Gastrocnemius medialis (tissue), 4 donors: ENCODE results near the gene ECM1.

Experiments used
- CTCF ChIP-seq, 5 experiments: fragments of 450-650 bp in 3 of 5; fragments of 200-600 bp in 2 of 5; sonication (generic) in 2 of 5; IDR thresholded peaks in 4 of 5; conservative IDR thresholded peaks in 1 of 5; 1 replicate in 4 of 5; 2 replicates in 1 of 5; pipeline ENCODE4 v1.5.1; 2016 to 2019; ENCODE audit warnings: antibody characterized with exemption in 5 of 5, mild to moderate bottlenecking in 3 of 5, moderate library complexity in 3 of 5
- POLR2A ChIP-seq, 2 donors: fragments of 450-650 bp; IDR thresholded peaks; one replicate each; pipeline ENCODE4 v1.6.1; 2017; ENCODE audit warnings: antibody characterized with exemption in 2 of 2, mild to moderate bottlenecking in 2 of 2, moderate library complexity in 2 of 2

GRCh38 chr1:150513351-150513791, 5.5 kb downstream of the ECM1 start:
- TF ChIP-seq CTCF (IDR thresholded peaks at IDR 0.05 in 4 of 5, conservative IDR thresholded peaks at IDR 0.05 in 1 of 5) (no peak), POLR2A (IDR thresholded peaks at IDR 0.05) (no peak)
